Body of pancreas (tissue), 4 donors: ENCODE data around the gene UCHL3.

Experiments used
- POLR2A ChIP-seq, 3 donors: fragments of 450-650 bp; IDR thresholded peaks; one replicate each; pipeline ENCODE4 v1.6.1; 2016; ENCODE audit warnings: antibody characterized with exemption in 3 of 3, mild to moderate bottlenecking in 2 of 3
- TF ChIP-seq, protein P1 (sequence below), 7 experiments: fragments of 450-650 bp in 4 of 7; fragments of 200-600 bp in 3 of 7; sonication (generic) in 3 of 7; IDR thresholded peaks; one replicate each; pipeline ENCODE4 v1.5.1; 2016 to 2019; ENCODE audit warnings: antibody characterized with exemption in 7 of 7

DNA sequence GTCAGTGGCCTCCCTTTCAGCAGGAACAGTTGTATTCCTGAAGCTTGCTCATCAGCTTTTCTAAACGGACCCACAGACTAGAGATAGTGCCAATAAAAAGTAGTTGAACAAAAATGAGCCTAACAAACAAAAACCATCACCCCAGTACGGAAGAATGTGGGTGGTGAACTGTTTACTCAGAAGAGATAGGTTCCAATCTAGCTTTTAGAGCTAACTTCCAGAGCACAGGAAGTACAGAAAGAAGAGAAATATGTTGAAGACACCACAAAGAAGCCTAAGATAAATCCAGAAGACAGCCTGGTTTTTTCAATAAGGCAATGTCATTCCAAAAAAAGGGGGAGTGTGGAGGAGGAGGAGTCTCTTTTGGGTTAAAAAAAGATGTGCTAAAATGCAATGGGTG lies 83.7 kb downstream of the UCHL3 start:
- TF ChIP-seq, protein P1, sequence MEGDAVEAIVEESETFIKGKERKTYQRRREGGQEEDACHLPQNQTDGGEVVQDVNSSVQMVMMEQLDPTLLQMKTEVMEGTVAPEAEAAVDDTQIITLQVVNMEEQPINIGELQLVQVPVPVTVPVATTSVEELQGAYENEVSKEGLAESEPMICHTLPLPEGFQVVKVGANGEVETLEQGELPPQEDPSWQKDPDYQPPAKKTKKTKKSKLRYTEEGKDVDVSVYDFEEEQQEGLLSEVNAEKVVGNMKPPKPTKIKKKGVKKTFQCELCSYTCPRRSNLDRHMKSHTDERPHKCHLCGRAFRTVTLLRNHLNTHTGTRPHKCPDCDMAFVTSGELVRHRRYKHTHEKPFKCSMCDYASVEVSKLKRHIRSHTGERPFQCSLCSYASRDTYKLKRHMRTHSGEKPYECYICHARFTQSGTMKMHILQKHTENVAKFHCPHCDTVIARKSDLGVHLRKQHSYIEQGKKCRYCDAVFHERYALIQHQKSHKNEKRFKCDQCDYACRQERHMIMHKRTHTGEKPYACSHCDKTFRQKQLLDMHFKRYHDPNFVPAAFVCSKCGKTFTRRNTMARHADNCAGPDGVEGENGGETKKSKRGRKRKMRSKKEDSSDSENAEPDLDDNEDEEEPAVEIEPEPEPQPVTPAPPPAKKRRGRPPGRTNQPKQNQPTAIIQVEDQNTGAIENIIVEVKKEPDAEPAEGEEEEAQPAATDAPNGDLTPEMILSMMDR (IDR thresholded peaks at IDR 0.05) = no peak
- no peak for TF ChIP-seq POLR2A (IDR thresholded peaks at IDR 0.05)
